ENCODE measurements around the gene NIT1.

DNA sequence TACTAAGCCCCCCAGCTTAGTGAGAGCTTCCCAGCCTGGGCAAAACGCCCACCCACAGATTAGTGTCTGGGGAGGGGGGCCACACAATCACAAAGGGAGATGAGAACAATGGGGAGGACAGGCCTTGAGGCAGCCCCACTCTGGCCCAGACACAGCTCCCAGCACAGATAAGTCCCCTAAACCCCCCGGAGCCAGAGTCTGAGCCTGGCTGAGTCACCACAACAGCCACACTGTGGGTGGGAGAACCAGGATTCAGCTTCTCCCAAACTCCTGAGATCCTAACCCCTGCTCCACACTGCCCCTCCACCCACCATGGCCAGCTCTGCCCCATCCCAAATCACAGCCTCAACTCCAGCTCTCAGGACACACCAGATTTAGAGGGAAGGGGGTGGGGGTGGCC is 32.7 kb upstream of the NIT1 start:
- TF ChIP-seq GATA2 (IDR thresholded peaks at IDR 0.05; ENCODE audit: low read depth, low read length) (no peak), GATA3 (IDR thresholded peaks at IDR 0.05; ENCODE audit: low read depth, low read length) (no peak)

Measured in SH-SY5Y (cell line).